Measurements from ENCODE around the gene PYGO2. TPM values are rescaled to one million over a fixed set of nuclear protein-coding genes. Genes with fewer than 3 reads are reported as not detected.
A peak's percentile ranks its signal among the peaks of the same experiment; 100 is the strongest.

The PYGO2 gene
- total RNA-seq, 1 experiment from 2014 or later: 35.9 TPM

DNA sequence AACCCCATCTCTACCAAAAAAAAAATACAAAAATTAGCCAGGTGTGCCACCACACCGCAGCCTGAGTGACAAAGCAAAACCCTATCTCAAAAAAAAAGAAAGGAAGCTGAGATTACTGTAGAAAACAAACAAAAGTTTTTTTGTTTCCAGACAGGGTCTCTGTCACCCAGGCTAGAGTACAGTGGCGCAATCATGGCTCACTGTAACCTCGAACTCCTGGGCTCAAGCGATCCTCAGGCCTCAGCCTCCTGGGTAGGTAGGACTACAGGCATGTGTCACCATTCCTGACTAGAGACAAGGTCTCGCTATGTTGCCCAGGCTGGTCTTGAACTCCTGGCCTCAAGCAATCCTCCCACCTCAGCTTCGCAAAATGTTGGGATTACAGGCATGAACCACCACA lies 2.8 kb upstream of the PYGO2 start:
- H3K4me1 Mint-ChIP-seq (ENCODE audit: insufficient read depth, unreplicated experiment): peaks cover 46% of the 10 kb centered on the region
- no peaks in the 10 kb centered on the region for H3K9me3 Mint-ChIP-seq (ENCODE audit: unreplicated experiment)
- intact Hi-C loops (cut with micrococcal nuclease): no loop called here
- H3K4me3 Mint-ChIP-seq (ENCODE audit: unreplicated experiment): no peak overlapping the region
- CTCF ChIA-PET: interaction anchor here (0.7 to 4.7 kb wide), 10 partner anchors 8 to 127 kb away, joined by 3 to 33 read pairs (median 5); partner anchors contain the start of gene PBXIP1
- no peak for DNase-seq (ENCODE audit: unreplicated experiment)
- POLR2A ChIA-PET: interaction anchor here (0.5 to 39.6 kb wide), 9 partner anchors 9 to 219 kb away, joined by 3 to 1917 read pairs (median 5); partner anchors contain the start of genes CKS1B, EFNA4, FLAD1 and LENEP
- no peaks in the 10 kb centered on the region for H3K27me3 Mint-ChIP-seq (ENCODE audit: insufficient read depth, unreplicated experiment)
- peaks cover 86% of the 10 kb centered on the region for H3K36me3 Mint-ChIP-seq (ENCODE audit: insufficient read depth, unreplicated experiment)
- BruUV-seq (replicated peaks): no TSS peak
- TF ChIP-seq, protein P1, sequence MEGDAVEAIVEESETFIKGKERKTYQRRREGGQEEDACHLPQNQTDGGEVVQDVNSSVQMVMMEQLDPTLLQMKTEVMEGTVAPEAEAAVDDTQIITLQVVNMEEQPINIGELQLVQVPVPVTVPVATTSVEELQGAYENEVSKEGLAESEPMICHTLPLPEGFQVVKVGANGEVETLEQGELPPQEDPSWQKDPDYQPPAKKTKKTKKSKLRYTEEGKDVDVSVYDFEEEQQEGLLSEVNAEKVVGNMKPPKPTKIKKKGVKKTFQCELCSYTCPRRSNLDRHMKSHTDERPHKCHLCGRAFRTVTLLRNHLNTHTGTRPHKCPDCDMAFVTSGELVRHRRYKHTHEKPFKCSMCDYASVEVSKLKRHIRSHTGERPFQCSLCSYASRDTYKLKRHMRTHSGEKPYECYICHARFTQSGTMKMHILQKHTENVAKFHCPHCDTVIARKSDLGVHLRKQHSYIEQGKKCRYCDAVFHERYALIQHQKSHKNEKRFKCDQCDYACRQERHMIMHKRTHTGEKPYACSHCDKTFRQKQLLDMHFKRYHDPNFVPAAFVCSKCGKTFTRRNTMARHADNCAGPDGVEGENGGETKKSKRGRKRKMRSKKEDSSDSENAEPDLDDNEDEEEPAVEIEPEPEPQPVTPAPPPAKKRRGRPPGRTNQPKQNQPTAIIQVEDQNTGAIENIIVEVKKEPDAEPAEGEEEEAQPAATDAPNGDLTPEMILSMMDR (IDR thresholded peaks at IDR 0.05; ENCODE audit: unreplicated experiment): no peak
- H3K27ac Mint-ChIP-seq (ENCODE audit: low read depth, unreplicated experiment): no peak overlapping the region

DNA sequence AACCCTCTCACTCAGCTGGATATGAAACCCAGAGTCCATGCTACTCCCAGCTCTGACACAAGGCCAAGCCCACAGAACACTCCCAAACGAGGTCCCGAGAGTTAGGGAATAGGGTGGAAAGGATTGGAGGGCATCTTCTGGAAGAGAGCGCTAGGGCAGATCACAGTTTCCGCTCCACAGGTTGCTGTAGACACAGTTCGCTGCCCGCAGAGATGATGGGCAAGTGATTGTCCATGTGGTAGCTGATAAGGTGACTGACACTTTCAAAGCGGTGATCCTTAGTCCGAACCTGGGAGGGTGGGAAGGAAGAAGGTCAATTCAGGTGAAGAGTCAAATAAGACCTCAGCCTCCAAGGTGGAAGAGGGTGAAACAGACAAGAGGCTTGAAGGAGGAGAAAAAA lies 2.1 kb upstream of the PYGO2 start:
- BruUV-seq (replicated peaks): no TSS peak
- ChIA-PET CTCF (interaction anchor here (0.7 to 4.7 kb wide), 11 partner anchors 7 to 633 kb away, joined by 3 to 34 read pairs (median 5); partner anchors contain the start of genes PBXIP1 and SHC1), POLR2A (interaction anchor here (0.8 to 39.6 kb wide), 8 partner anchors 8 to 217 kb away, joined by 3 to 1917 read pairs (median 5); partner anchors contain the start of genes ADAM15, CKS1B, EFNA4 and FLAD1)
- no peak for DNase-seq (ENCODE audit: unreplicated experiment)
- Mint-ChIP-seq H3K9me3 (ENCODE audit: unreplicated experiment) (no peaks in the 10 kb centered on the region), H3K27me3 (ENCODE audit: insufficient read depth, unreplicated experiment) (no peaks in the 10 kb centered on the region), H3K27ac (ENCODE audit: low read depth, unreplicated experiment) (no peak overlapping the region), H3K4me3 (ENCODE audit: unreplicated experiment) (no peak overlapping the region), H3K4me1 (ENCODE audit: insufficient read depth, unreplicated experiment) (peaks cover 46% of the 10 kb centered on the region), H3K36me3 (ENCODE audit: insufficient read depth, unreplicated experiment) (peaks cover 83% of the 10 kb centered on the region)
- intact Hi-C loops (cut with micrococcal nuclease): loop anchor here (2.0 kb wide), 1 partner anchor 87 kb away; the partner anchor contains the start of gene ADAM15
- TF ChIP-seq, protein P1 (IDR thresholded peaks at IDR 0.05; ENCODE audit: unreplicated experiment): no peak

DNA sequence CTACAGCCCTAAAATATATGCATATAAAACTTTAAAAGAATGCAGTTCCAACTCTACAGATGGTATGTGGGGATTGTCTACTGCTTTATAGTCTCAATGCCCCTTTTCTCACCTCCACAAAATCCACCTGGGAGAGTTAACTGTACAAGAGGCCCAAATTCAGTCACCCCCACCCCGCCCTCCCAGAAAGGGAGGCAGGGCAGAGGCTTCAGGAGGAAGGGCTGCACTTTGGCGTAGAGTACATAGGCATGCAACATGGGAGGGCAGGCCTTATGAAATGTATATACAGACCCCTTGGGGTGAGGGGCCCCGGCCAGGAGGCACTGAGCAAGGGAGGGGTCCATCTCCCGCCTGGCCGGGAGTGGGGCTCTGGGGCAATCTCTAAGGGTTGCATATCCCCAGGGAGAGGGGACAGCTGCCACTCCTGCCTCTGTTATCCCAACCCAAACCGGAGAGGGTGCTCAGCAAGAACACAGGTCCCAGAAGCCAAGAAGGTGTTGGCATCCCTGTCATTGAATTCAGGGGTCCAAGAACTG lies 1.3 kb upstream of the PYGO2 start:
- CTCF ChIA-PET: interaction anchor here (0.6 to 3.0 kb wide), 11 partner anchors 9 to 375 kb away, joined by 3 to 34 read pairs (median 4); partner anchors contain the start of gene SHC1
- H3K36me3 Mint-ChIP-seq (ENCODE audit: insufficient read depth, unreplicated experiment): peaks cover 82% of the 10 kb centered on the region

More for the DNA sequence above, 1.3 kb upstream of the PYGO2 start:
- TF ChIP-seq, protein P1 (IDR thresholded peaks at IDR 0.05; ENCODE audit: unreplicated experiment): no peak
- intact Hi-C loops (cut with micrococcal nuclease): loop anchor here (1.0 to 2.0 kb wide), 3 partner anchors 9 to 88 kb away; partner anchors contain the start of gene ADAM15
- no TSS peak for BruUV-seq (replicated peaks)
- peaks cover 39% of the 10 kb centered on the region for H3K4me1 Mint-ChIP-seq (ENCODE audit: insufficient read depth, unreplicated experiment)
- H3K27ac Mint-ChIP-seq (ENCODE audit: low read depth, unreplicated experiment): no peak overlapping the region
- DNase-seq (ENCODE audit: unreplicated experiment): no peak
- peak overlapping the region; percentile 73 for H3K4me3 Mint-ChIP-seq (ENCODE audit: unreplicated experiment)
- POLR2A ChIA-PET: interaction anchor here (0.8 to 39.6 kb wide), 11 partner anchors 26 to 218 kb away, joined by 3 to 1917 read pairs (median 4); partner anchors contain the start of genes ADAM15, CKS1B, FLAD1 and LENEP
- H3K27me3 Mint-ChIP-seq (ENCODE audit: insufficient read depth, unreplicated experiment): no peaks in the 10 kb centered on the region
- H3K9me3 Mint-ChIP-seq (ENCODE audit: unreplicated experiment): no peaks in the 10 kb centered on the region

Data from MCF 10A (cell line).